H9 (cell line): ENCODE data around the gene ERGIC3. TPM values are rescaled to one million over a fixed set of nuclear protein-coding genes. Genes with fewer than 3 reads are reported as not detected.

ENCODE experiments used
- DNase-seq: peaks from one replicate; pipeline ENCODE4 v3.0.0-alpha.2; 2017
- H2AFZ ChIP-seq: one replicate; pipeline ENCODE4 v1.6.1; 2013; ENCODE audit warnings: mild to moderate bottlenecking, low read length, control low read depth, moderate library complexity
- H2AK5ac ChIP-seq: 2 replicates; pipeline ENCODE4 v1.6.1; 2013; ENCODE audit warnings: low read length, control low read depth, mixed read lengths; ENCODE audit not compliant: insufficient read length
- H2BK120ac ChIP-seq: one replicate; pipeline ENCODE4 v1.6.1; 2013; ENCODE audit warnings: low read depth, mild to moderate bottlenecking, low read length, control low read depth, inconsistent platforms; ENCODE audit not compliant: poor library complexity, severe bottlenecking
- H2BK12ac ChIP-seq: 2 replicates; pipeline ENCODE4 v1.6.1; 2013; ENCODE audit warnings: low read length, control low read depth, mixed read lengths, low read depth; ENCODE audit not compliant: insufficient read length
- H2BK15ac ChIP-seq: 2 replicates; pipeline ENCODE4 v1.6.1; 2013; ENCODE audit warnings: low read depth, low read length, control low read depth
- H2BK20ac ChIP-seq: one replicate; pipeline ENCODE4 v1.6.1; 2013; ENCODE audit warnings: low read depth, mild to moderate bottlenecking, low read length, control low read depth, inconsistent platforms; ENCODE audit not compliant: poor library complexity, severe bottlenecking
- H2BK5ac ChIP-seq: 2 replicates; pipeline ENCODE4 v1.6.1; 2013; ENCODE audit warnings: low read length, control low read depth, mixed read lengths; ENCODE audit not compliant: insufficient read length
- H3K14ac ChIP-seq: 2 replicates; pipeline ENCODE4 v1.6.1; 2013; ENCODE audit warnings: low read length, control low read depth; ENCODE audit not compliant: insufficient read depth
- H3K18ac ChIP-seq: 2 replicates; pipeline ENCODE4 v1.6.1; 2013; ENCODE audit warnings: low read depth, mild to moderate bottlenecking, mixed read lengths, low read length, control low read depth; ENCODE audit not compliant: insufficient read length
- H3K23ac ChIP-seq: 2 replicates; pipeline ENCODE4 v1.6.1; 2013; ENCODE audit warnings: low read length, control low read depth, mixed read lengths, low read depth; ENCODE audit not compliant: insufficient read length
- H3K23me2 ChIP-seq: 2 replicates; pipeline ENCODE4 v1.6.1; 2013; ENCODE audit warnings: low read depth, mild to moderate bottlenecking, mixed read lengths, low read length, control low read depth; ENCODE audit not compliant: insufficient read length, poor library complexity, severe bottlenecking
- H3K27ac ChIP-seq: 2 replicates; pipeline ENCODE4 v1.5.1; 2013; ENCODE audit warnings: low read length, control low read depth, mixed read lengths, low read depth; ENCODE audit not compliant: insufficient read length
- H3K27me3 ChIP-seq: 2 replicates; pipeline ENCODE4 v1.6.1; 2013; ENCODE audit warnings: low read length, control low read depth, inconsistent platforms; ENCODE audit not compliant: insufficient read depth
- H3K4ac ChIP-seq: 2 replicates; pipeline ENCODE4 v1.6.1; 2013; ENCODE audit warnings: low read depth, mild to moderate bottlenecking, control low read depth, inconsistent platforms, low read length, moderate library complexity
- H3K4me1 ChIP-seq: 2 replicates; pipeline ENCODE4 v1.6.1; 2013; ENCODE audit warnings: low read length, control low read depth, inconsistent platforms; ENCODE audit not compliant: insufficient read depth
- H3K4me2 ChIP-seq: 2 replicates; pipeline ENCODE4 v1.6.1; 2013; ENCODE audit warnings: low read length, control low read depth, mixed read lengths; ENCODE audit not compliant: insufficient read length, insufficient read depth
- H3K56ac ChIP-seq: 2 replicates; pipeline ENCODE4 v1.6.1; 2013; ENCODE audit warnings: low read depth, mild to moderate bottlenecking, mixed read lengths, low read length, control low read depth; ENCODE audit not compliant: insufficient read length
- H3K79me1 ChIP-seq: 2 replicates; pipeline ENCODE4 v1.6.1; 2013; ENCODE audit warnings: low read depth, mild to moderate bottlenecking, moderate library complexity, low read length, control low read depth, inconsistent platforms; ENCODE audit not compliant: insufficient read depth, poor library complexity, severe bottlenecking
- H3K79me2 ChIP-seq: 2 replicates; pipeline ENCODE4 v1.6.1; 2013; ENCODE audit warnings: low read length, control low read depth, inconsistent platforms; ENCODE audit not compliant: insufficient read depth
- H3K9ac ChIP-seq: 2 replicates; pipeline ENCODE4 v1.6.1; 2013; ENCODE audit warnings: low read length, control low read depth, mixed read lengths; ENCODE audit not compliant: insufficient read length; ENCODE audit errors: extremely low read depth
- H3K9me3 ChIP-seq: one replicate; pipeline ENCODE4 v1.6.1; 2013; ENCODE audit warnings: low read depth, low read length, inconsistent platforms; ENCODE audit not compliant: control insufficient read depth
- H3T11ph ChIP-seq: one replicate; pipeline ENCODE4 v1.6.1; 2013; ENCODE audit warnings: mild to moderate bottlenecking, low read length, control low read depth, inconsistent platforms
- H4K20me1 ChIP-seq: one replicate; pipeline ENCODE4 v1.6.1; 2013; ENCODE audit not compliant: control insufficient read depth, insufficient read length, insufficient read depth
- H4K5ac ChIP-seq: 2 replicates; pipeline ENCODE4 v1.6.1; 2013; ENCODE audit warnings: low read depth, mild to moderate bottlenecking, mixed read lengths, low read length, control low read depth; ENCODE audit not compliant: insufficient read length
- H4K8ac ChIP-seq: replicated peaks from 2 replicates; pipeline ENCODE4 v1.6.1; 2013; ENCODE audit warnings: low read length, control low read depth, mixed read lengths, low read depth; ENCODE audit not compliant: insufficient read length
- H4K91ac ChIP-seq: 2 replicates; pipeline ENCODE4 v1.6.1; 2013; ENCODE audit warnings: low read depth, mild to moderate bottlenecking, moderate library complexity, mixed read lengths, low read length, control low read depth; ENCODE audit not compliant: insufficient read length
- H3K27ac Mint-ChIP-seq, 3 experiments: 2 replicates in 2 of 3; 3 replicates in 1 of 3; pipeline ENCODE4 v1.8.0; 2020 to 2021; ENCODE audit warnings: mixed read lengths in 3 of 3, mild to moderate bottlenecking in 1 of 3, moderate library complexity in 1 of 3
- H3K27me3 Mint-ChIP-seq: 2 replicates; pipeline ENCODE4 v1.8.0; 2021; ENCODE audit warnings: low read depth, mild to moderate bottlenecking, moderate library complexity, mixed read lengths
- H3K36me3 Mint-ChIP-seq, 3 experiments: 2 replicates in 2 of 3; 3 replicates in 1 of 3; pipeline ENCODE4 v1.8.0; 2020 to 2021; ENCODE audit warnings: low read depth in 3 of 3, mixed read lengths in 3 of 3; ENCODE audit not compliant: insufficient read depth in 1 of 3
- H3K4me1 Mint-ChIP-seq, 2 experiments: 2 replicates each; pipeline ENCODE4 v1.8.0; 2020; ENCODE audit warnings: mixed read lengths in 2 of 2
- H3K4me3 Mint-ChIP-seq, 2 experiments: 2 replicates in 1 of 2; 3 replicates in 1 of 2; pipeline ENCODE4 v1.8.0; 2020 to 2021; ENCODE audit warnings: mild to moderate bottlenecking in 2 of 2, mixed read lengths in 2 of 2, moderate library complexity in 1 of 2
- H3K9me3 Mint-ChIP-seq, 2 experiments: 2 replicates in 1 of 2; 3 replicates in 1 of 2; pipeline ENCODE4 v1.8.0; 2020; ENCODE audit warnings: mild to moderate bottlenecking in 2 of 2, mixed read lengths in 2 of 2, moderate library complexity in 1 of 2
- CTCF ChIP-seq: fragments of 200-600 bp; sonication (generic); conservative IDR thresholded peaks from 3 replicates; pipeline ENCODE4 v1.8.0; 2021; ENCODE audit warnings: antibody characterized with exemption, mild to moderate bottlenecking
- WGBS: extraction: QIAGEN DNeasy Blood & Tissue Kit; methylation state at CpG from one replicate; pipeline ENCODE4 v1.1.7; 2013; ENCODE audit warnings: missing lambda C conversion rate, low lambda C conversion rate, mixed read lengths; ENCODE audit not compliant: insufficient read length; ENCODE audit errors: extremely low coverage; 5-methylcytosine and 5-hydroxymethylcytosine counted together
- total RNA-seq: library from RNA; stranded (reverse); gene quantifications from 2 replicates; pipeline ENCODE4 v1.2.1, GENCODE V29; 2021

The ERGIC3 gene
- total RNA-seq, 1 experiment from 2014 or later: 188 TPM

- Mint-ChIP-seq H3K27me3 (peaks cover 5% of the 10 kb centered on the region), H3K9me3 (peaks cover 0 to 2% of the 10 kb centered on the region in 2 experiments; a peak in 2 of 5 replicates), H3K4me1 (no peaks in the 10 kb centered on the region), H3K4me3 (no peak overlapping the region), H3K27ac (no peak overlapping the region), H3K36me3 (peaks cover 0 to 3% (median 1%) of the 10 kb centered on the region in 3 experiments; a peak in 2 of 7 replicates)
- Histone ChIP-seq H3K79me1 (no peaks in the 10 kb centered on the region), H2BK12ac (no peak overlapping the region), H3K18ac (no peak overlapping the region), H4K20me1 (no peaks in the 10 kb centered on the region), H2BK20ac (no peak overlapping the region), H3K9me3 (no peaks in the 10 kb centered on the region), H3K27me3 (no peaks in the 10 kb centered on the region), H2BK5ac (no peak overlapping the region), H2BK15ac (no peak overlapping the region), H3K14ac (no peak overlapping the region), H3K4me1 (no peaks in the 10 kb centered on the region), H4K8ac (no peak overlapping the region), H3K4me2 (no peak overlapping the region), H2AFZ (no peak overlapping the region), H3K23me2 (no peaks in the 10 kb centered on the region), H3K27ac (no peak overlapping the region), H3T11ph (no peak overlapping the region), H2BK120ac (no peak overlapping the region), H3K23ac (no peak overlapping the region), H3K4ac (no peak overlapping the region), H4K5ac (no peak overlapping the region), H3K56ac (no peak overlapping the region), H2AK5ac (no peak overlapping the region), H3K9ac (no peak overlapping the region), H4K91ac (no peak overlapping the region), H3K79me2 (no peaks in the 10 kb centered on the region)
- WGBS: no CpG with 5 or more reads among the region's 6 CpGs
- DNase-seq: no peak
- TF ChIP-seq CTCF: no peak
These were observed 37.3 kb downstream of the ERGIC3 start for GRCh38 chr20:35579196-35579595.
